NCI-H1105 (cell line): Measurements from ENCODE around the gene FTSJ1.
"Not testable (repeated sequence)": the region's sequence is repeated elsewhere in the genome, so short reads cannot be mapped to it uniquely, and the experiment has no call there.

Source experiments
- DNase-seq: peaks from one replicate; lab custom pipeline; 2025; lab: John Stamatoyannopoulos, UW

FTSJ1 gene

DNA sequence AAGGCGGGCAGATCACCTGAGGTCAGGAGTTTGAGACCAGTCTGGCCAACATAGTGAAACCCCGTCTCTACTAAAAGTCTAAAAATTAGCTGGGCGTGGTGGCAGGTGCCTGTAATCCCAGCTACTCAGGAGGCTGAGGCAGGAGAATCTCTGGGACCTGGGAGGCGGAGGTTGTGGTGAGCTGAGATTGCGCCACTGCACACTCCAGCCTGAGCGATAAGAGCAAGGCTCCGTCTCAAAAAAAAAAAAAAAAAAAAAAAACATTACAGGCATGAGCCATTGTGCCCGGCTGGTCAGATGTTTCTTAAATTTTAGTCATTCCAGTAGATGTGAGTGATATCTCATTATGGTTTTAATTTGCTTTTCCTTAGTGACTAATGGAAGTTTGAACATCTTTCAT lies 49.9 kb downstream of the FTSJ1 start:
- DNase-seq = not testable (repeated sequence)

DNA sequence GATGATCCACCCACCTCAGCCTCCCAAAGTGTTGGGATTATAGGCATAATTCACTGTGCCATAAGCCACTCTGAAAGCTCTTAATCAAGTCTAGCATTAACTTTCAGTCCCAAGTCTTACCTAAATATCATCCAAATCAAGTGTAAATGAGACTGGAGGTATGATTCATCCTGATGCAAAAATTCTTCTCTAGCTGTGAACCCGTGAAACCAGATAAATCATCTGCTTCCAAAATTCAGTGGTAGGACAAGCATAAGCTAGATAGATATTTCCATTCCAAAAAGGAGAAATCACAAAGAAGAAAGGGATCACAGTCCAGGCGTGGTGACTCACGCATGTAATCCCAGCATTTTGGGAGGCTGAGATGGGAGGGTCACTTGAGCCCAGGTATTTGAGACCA lies 54.7 kb downstream of the FTSJ1 start:
- DNase-seq = no peak

DNA sequence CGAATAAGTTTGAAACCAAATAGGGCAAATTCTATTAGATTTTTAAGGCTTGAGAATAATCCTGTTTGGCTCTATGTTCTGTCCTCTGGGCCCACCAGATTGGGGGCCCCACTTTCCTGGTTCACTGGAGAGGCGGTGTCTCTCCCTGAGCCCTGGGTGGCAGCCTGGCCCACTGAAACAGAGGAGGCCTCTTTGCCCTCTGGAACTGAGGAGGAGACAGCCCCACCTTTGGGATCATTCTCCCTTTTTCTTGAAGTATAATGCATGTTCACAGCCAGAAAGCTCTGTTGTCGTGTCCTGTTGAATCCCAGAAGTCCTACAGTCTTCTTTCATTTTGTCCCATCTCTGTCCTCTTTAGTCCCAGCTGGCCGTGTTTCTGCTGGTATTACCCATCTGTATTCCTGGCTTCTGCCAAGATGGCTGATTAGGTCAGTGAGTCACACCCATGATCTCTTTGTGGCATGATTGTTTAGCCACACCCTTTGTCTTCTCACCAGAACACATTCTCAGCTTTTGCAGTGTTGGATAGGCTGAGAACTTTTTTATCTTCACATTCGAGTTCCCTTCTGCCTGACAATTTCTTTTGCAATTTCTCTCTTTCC lies 55.5 kb downstream of the FTSJ1 start:
- DNase-seq = no peak

DNA sequence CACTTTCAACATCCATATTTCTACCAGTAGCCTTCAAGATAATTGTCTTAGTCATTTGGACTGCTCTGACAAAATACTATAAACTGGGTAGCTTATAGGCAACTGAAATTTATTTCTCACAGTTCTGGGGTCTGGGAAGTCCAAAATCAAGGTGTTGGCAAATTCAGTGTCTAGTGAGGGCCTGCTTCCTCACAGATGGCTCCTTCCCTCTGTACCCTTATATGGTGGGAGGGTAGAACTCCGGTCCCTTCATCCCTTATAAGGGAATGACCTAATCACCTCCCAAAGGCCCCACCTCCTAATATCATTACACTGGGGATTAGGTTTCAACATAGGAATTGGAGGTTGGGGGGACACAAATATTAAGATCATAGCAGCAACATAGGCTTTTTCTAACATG lies 56.2 kb downstream of the FTSJ1 start:
- no peak for DNase-seq

DNA sequence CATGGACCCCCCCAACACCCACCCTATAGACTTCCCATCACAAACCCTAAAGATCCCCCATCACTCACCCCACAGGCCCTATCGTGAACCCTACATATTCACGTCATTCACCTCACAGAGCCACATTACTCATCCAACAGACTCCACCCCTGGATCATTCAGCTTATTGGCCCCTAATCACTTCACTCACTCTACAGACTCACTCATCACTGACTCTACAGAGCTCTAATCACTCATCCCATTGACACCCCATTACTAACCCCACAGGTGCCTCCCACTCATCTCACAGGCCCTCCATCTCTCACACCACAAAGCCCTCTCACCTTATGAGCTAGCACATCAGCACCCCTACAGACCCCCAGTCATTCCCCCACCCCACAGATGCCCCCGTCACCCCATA lies 57.2 kb downstream of the FTSJ1 start:
- no peak for DNase-seq
